ENCODE measurements around the gene GSTA3.
"Not testable (repeated sequence)": the region's sequence is repeated elsewhere in the genome, so short reads cannot be mapped to it uniquely, and the experiment has no call there.

Gene GSTA3

DNA sequence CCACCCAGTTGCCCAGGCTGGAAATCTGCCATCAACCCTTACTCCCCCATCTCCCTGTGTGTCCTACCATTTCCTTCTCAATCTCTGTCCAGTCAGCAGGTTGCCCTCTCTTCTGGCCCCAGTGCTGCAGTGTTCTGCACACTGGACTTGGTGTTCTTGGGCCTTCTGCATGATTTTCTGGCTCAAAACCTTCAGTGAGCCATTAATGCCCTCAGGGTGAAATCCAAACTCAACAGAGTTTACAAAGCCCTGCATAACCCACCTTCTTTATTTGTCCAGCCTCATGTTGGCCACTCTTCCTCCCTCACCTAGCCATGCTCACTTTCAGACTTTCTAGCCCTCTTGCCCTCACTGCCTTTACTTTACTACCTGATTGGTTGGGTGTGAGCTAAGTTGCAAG is 5.0 kb upstream of the GSTA3 start:
- Histone ChIP-seq H3K4me3 (no peak overlapping the region), H3K27ac (no peak overlapping the region), H3K4me2 (no peak overlapping the region)

DNA sequence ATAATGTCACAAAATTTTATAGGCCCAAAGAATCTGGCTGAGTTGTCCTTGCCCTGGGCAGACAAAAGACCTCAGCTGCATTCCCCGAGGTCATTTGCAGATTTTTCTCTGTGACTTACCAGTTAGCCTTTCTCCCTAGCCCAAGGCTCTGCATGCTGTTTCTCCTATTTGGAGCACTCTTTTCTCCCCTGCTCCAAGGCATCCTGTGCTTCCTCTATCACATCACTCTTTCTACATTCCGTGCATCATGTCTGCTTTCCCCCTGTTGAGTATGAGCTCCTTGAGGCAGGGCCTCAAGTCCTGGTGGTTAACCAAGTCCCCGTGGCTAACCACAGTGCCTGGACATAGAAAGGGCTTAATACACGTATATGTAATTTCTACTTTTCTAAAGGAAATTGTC is 593 bp upstream of the GSTA3 start:
- Histone ChIP-seq H3K4me1 (no peaks in the 10 kb centered on the region), H3K4me3 (no peak overlapping the region), H3K4me2 (no peak overlapping the region), H3K27ac (no peak overlapping the region), H4K20me1 (no peaks in the 10 kb centered on the region), H3K36me3 (no peaks in the 10 kb centered on the region), H3K9ac (no peak overlapping the region), H3K9me3 (replicated peaks in 1 of 11) (peaks cover 7 to 15% (median 11%) of the 10 kb centered on the region in 11 experiments; a peak in 18 of 22 replicates), H3K27me3 (no peaks in the 10 kb centered on the region)
- no peak for TF ChIP-seq Cebpa-rat (IDR thresholded peaks at IDR 0.05)

More for the DNA sequence above, 5.0 kb upstream of the GSTA3 start:
- H3K27me3 ChIP-seq, result no peaks in the 10 kb centered on the region
- H3K4me1 ChIP-seq, result no peaks in the 10 kb centered on the region
- H3K36me3 ChIP-seq, result no peaks in the 10 kb centered on the region
- no peaks in the 10 kb centered on the region for H4K20me1 ChIP-seq
- no peak overlapping the region for H3K9ac ChIP-seq
- no peak for TF ChIP-seq Cebpa-rat (IDR thresholded peaks at IDR 0.05)
- H3K9me3 ChIP-seq (replicated peaks in 1 of 11), result peaks cover 4 to 13% (median 7%) of the 10 kb centered on the region in 11 experiments; a peak in 15 of 22 replicates

DNA sequence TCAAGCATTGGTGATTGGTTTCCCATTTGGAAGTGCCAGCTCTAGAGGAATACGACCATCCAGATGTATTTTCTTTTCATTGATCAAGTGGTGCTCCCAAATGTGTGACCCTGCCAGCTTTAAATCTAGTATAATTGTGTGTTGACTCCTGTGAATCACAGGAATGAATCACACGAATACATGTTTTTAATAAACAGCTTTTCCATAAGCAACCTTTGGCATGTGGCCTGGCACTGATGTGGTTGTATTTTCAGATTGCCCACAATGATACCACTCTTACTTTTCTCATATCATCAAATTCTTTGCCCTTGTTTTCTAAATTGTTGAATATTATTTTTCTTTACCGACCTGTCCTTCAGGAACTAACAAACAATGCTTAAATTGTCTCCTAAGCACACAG is 367 bp downstream of the GSTA3 start:
- no peak overlapping the region for H3K4me2 ChIP-seq
- no peaks in the 10 kb centered on the region for H3K36me3 ChIP-seq
- no peak for TF ChIP-seq Cebpa-rat (IDR thresholded peaks at IDR 0.05)
- no peaks in the 10 kb centered on the region for H3K27me3 ChIP-seq
- H3K4me1 ChIP-seq, result no peaks in the 10 kb centered on the region
- no peak overlapping the region for H3K9ac ChIP-seq
- peaks cover 0 to 8% (median 3%) of the 10 kb centered on the region in 11 experiments; a peak in 8 of 22 replicates for H3K9me3 ChIP-seq (replicated peaks in 1 of 11)
- H3K4me3 ChIP-seq, result no peak overlapping the region
- no peaks in the 10 kb centered on the region for H4K20me1 ChIP-seq
- no peak overlapping the region for H3K27ac ChIP-seq

DNA sequence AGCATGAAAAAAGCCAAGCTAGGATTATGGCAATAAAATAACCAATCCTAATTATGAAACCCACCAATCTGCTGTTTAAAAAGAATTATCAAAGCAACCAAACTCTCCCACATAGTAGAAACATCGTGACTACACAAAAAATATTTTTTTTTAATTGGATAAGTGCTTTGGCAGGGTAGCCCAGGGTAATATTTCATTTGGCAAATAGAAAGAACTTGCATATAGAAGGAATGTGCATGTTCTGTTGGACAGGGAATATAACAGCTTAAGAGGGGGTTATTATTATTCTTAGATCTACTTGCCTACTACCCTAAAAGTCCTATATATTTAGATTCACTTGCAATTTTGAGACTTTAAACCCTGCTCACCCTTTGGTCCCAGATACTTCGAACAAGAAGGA is 972 bp downstream of the GSTA3 start:
- no peaks in the 10 kb centered on the region for H4K20me1 ChIP-seq
- no peak overlapping the region for H3K4me2 ChIP-seq
- no peaks in the 10 kb centered on the region for H3K27me3 ChIP-seq
- TF ChIP-seq Cebpa-rat (IDR thresholded peaks at IDR 0.05), result no peak
- no peaks in the 10 kb centered on the region for H3K4me1 ChIP-seq
- no peak overlapping the region for H3K4me3 ChIP-seq
- H3K9me3 ChIP-seq (replicated peaks in 1 of 11), result peaks cover 0 to 8% (median 0%) of the 10 kb centered on the region in 11 experiments; a peak in 5 of 22 replicates
- no peak overlapping the region for H3K9ac ChIP-seq
- no peak overlapping the region for H3K27ac ChIP-seq
- no peaks in the 10 kb centered on the region for H3K36me3 ChIP-seq

DNA sequence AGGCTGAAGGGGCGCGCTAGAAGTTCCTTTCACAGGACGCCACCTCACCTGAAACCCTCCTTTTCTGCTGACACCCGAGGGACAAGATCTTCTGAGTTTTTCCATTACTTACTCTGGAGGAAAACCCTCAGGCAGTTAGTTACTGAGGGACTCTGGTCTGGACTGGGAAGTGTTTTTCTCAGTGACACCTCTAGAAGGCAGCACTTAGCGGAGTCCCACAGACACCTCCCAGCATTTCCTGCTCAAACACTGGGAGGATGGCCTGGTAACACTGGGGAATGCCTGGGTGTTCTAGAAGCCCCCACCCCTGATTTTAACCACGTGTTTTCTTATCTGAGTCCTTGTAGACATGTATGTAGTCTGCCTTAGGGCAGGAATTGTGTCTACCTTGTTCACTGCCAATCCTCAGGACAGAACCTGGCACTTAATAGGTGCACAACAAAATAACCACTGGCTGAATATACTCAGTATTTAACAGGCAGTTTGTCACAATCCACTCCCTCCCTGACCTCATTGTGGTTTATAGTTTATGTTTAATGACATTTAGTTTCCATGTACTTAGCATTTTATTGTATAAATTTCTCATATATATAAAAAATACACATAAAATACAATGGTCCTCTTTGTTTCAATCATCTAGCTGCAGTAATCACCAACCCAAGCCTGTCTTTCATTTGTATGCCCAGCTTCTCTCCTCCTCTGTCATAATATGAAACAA is 4.8 kb downstream of the GSTA3 start:
- no peak overlapping the region for H3K27ac ChIP-seq
- no peaks in the 10 kb centered on the region for H3K27me3 ChIP-seq
- no peaks in the 10 kb centered on the region for H4K20me1 ChIP-seq
- no peak for TF ChIP-seq Cebpa-rat (IDR thresholded peaks at IDR 0.05)
- no peak overlapping the region for H3K4me3 ChIP-seq
- no peak overlapping the region for H3K9ac ChIP-seq
- peaks cover 0 to 8% (median 0%) of the 10 kb centered on the region in 11 experiments; a peak in 5 of 22 replicates for H3K9me3 ChIP-seq (replicated peaks in 1 of 11)
- no peaks in the 10 kb centered on the region for H3K4me1 ChIP-seq
- no peaks in the 10 kb centered on the region for H3K36me3 ChIP-seq
- no peak overlapping the region for H3K4me2 ChIP-seq

DNA sequence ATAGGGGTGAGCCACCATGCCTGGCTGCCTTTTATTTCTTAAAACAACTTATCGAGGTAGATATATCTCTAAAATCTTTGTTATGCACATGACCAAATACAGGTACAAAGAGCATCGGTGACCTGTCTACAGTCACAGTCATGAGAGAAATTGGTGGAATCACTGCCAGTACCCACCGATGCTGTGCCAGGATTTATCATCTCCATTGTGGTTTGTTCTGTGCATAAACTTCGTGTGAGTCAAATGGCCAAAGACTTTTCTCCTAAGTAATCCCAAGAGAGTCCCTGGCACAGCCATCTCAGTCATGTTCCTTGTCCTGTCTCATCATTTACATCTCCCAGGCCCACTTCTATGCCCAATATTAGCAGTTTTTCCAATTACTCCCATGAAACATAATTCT is 9.0 kb downstream of the GSTA3 start:
- no peak for TF ChIP-seq Cebpa-rat (IDR thresholded peaks at IDR 0.05)
- H3K4me3 ChIP-seq, result no peak overlapping the region
- H3K9ac ChIP-seq, result no peak overlapping the region
- no peaks in the 10 kb centered on the region for H3K27me3 ChIP-seq
- no peak overlapping the region for H3K27ac ChIP-seq
- no peaks in the 10 kb centered on the region for H3K36me3 ChIP-seq
- H3K4me1 ChIP-seq, result no peaks in the 10 kb centered on the region
- H4K20me1 ChIP-seq, result no peaks in the 10 kb centered on the region
- peaks cover 4 to 18% (median 14%) of the 10 kb centered on the region in 11 experiments; a peak in 13 of 22 replicates for H3K9me3 ChIP-seq (replicated peaks in 1 of 11)
- H3K4me2 ChIP-seq, result no peak overlapping the region

DNA sequence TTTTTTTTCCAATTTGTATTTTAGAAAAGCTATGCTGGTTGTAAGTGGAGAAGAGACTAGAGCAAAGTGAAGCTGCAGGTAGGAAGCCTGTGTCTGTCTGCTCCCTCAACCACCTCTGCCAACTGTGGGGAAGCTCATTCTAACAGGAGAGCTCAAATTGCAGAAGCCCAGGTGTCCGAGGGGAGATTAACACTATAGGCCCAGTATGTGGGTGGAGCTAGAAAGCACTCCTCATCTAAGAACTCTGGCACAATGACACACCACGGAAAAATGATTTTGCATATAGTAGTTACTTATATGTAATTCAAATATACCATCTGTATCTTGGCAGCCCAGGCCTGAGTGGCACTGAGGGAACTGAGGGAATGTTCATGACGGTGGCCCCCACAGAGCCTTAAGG is 13.7 kb downstream of the GSTA3 start:
- peaks cover 4 to 18% (median 14%) of the 10 kb centered on the region in 11 experiments; a peak in 13 of 22 replicates for H3K9me3 ChIP-seq (replicated peaks in 1 of 11)
- H3K27me3 ChIP-seq, result not testable (repeated sequence)

DNA sequence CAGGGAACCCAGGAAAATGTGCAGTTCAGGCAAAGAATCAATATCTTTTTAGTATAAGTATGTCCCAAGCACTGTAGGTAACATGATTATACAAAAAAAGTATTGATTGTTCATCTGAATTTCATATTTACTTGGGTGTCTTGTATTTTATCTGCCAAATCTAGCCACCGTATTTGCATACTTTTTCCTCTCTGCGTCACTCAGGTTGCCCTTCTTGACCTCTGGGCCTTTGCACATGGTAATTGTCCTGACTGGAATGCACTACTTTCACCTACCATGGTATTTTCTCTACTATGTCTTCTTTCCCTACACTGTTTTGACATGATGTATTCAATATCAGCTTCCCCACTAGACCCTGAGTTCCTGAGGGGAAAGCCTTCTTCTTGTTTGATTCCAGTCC is 15.2 kb downstream of the GSTA3 start:
- Histone ChIP-seq H3K4me2 (no peak overlapping the region), H3K9me3 (replicated peaks in 1 of 11) (peaks cover 4 to 29% (median 16%) of the 10 kb centered on the region in 11 experiments; a peak in 13 of 22 replicates), H3K27me3 (no peaks in the 10 kb centered on the region), H3K4me3 (no peak overlapping the region), H3K27ac (no peak overlapping the region), H3K4me1 (no peaks in the 10 kb centered on the region), H3K9ac (no peak overlapping the region), H3K36me3 (no peaks in the 10 kb centered on the region), H4K20me1 (no peaks in the 10 kb centered on the region)
- TF ChIP-seq Cebpa-rat (IDR thresholded peaks at IDR 0.05), result no peak

More for the DNA sequence above, 13.7 kb downstream of the GSTA3 start:
- not testable (repeated sequence) for H3K4me1 ChIP-seq, H3K36me3 ChIP-seq, H3K4me2 ChIP-seq, H3K27ac ChIP-seq, H4K20me1 ChIP-seq, H3K4me3 ChIP-seq, H3K9ac ChIP-seq

DNA sequence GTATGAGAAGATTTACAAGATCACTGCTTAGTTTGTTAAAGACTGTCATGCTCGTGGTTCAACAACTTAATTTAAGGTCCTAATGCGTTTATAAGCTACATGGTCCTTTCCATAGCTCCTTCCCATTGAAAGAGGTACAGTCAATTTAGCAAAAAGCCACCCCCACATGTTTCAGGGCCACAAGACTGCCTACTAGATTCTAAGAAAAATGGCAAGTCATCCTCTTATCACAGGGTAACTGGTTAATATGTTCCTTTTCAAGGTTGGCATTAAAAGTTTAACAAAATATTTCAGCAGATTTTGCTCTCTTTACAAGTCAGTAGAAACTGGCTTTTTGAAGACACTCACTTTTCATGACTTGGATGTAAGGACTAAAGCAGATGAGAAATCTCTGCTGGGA is 15.7 kb downstream of the GSTA3 start:
- Histone ChIP-seq H3K9ac (no peak overlapping the region), H3K4me1 (no peaks in the 10 kb centered on the region), H4K20me1 (no peaks in the 10 kb centered on the region), H3K4me3 (no peak overlapping the region), H3K36me3 (no peaks in the 10 kb centered on the region), H3K4me2 (no peak overlapping the region), H3K27me3 (no peaks in the 10 kb centered on the region), H3K9me3 (replicated peaks in 1 of 11) (peaks cover 4 to 33% (median 16%) of the 10 kb centered on the region in 11 experiments; a peak in 13 of 22 replicates), H3K27ac (no peak overlapping the region)
- TF ChIP-seq Cebpa-rat (IDR thresholded peaks at IDR 0.05), result no peak

DNA sequence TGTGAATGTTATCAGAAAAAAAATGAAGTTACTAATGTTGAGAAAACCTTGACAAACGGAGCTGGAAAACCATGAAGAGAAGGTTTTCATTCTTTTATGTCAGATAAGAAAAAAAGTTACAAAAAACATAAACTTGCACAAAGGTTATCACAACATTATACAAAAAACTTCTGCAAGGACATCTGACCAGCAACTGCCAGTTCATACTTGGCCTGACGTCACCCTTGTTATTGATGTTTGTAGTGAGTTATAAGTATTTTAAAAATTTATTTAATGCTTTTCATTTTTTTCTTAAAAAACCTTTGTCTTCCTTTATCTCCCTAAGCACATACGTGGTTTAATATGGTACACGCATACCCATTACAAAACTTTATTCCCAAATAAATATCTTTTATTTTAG is 16.3 kb downstream of the GSTA3 start:
- no peak overlapping the region for H3K27ac ChIP-seq
- H4K20me1 ChIP-seq, result no peaks in the 10 kb centered on the region
- H3K4me3 ChIP-seq, result no peak overlapping the region
- no peaks in the 10 kb centered on the region for H3K36me3 ChIP-seq
- peaks cover 4 to 34% (median 16%) of the 10 kb centered on the region in 11 experiments; a peak in 13 of 22 replicates for H3K9me3 ChIP-seq (replicated peaks in 1 of 11)
- H3K4me2 ChIP-seq, result no peak overlapping the region
- H3K27me3 ChIP-seq, result no peaks in the 10 kb centered on the region
- H3K4me1 ChIP-seq, result no peaks in the 10 kb centered on the region
- no peak overlapping the region for H3K9ac ChIP-seq
- no peak for TF ChIP-seq Cebpa-rat (IDR thresholded peaks at IDR 0.05)
